ENCODE results near the gene STX18. TPM values are rescaled to one million over a fixed set of nuclear protein-coding genes. Genes with fewer than 3 reads are reported as not detected.

STX18 gene
- total RNA-seq, 1 experiment from 2014 or later = 20.9 TPM

- Mint-ChIP-seq H3K9me3 (peaks cover 9 to 10% of the 10 kb centered on the region in 2 experiments; a peak in 4 of 5 replicates), H3K4me3 (no peak overlapping the region), H3K27me3 (ENCODE audit: low read depth) (peaks cover 3% of the 10 kb centered on the region), H3K36me3 (ENCODE audit: insufficient read depth in 1 of 3, low read depth in 3 of 3) (peaks cover 5 to 11% (median 5%) of the 10 kb centered on the region in 3 experiments; a peak in 6 of 7 replicates), H3K4me1 (peaks cover 10 to 15% of the 10 kb centered on the region in 2 experiments), H3K27ac (no peak overlapping the region)
- H3K4ac ChIP-seq (ENCODE audit: low read depth, low read length) = no peak overlapping the region
- H2AK5ac ChIP-seq (ENCODE audit: insufficient read length, low read length) = no peak overlapping the region
- no peak for TF ChIP-seq CTCF (conservative IDR thresholded peaks at IDR 0.05)
- no peak overlapping the region for H3K56ac ChIP-seq (ENCODE audit: insufficient read length, low read depth, low read length)
- H2AFZ ChIP-seq (ENCODE audit: low read length) = no peak overlapping the region
- H3T11ph ChIP-seq (ENCODE audit: low read length) = no peak overlapping the region
- no peak overlapping the region for H3K18ac ChIP-seq (ENCODE audit: insufficient read length, low read depth, low read length)
- no peak overlapping the region for H3K23ac ChIP-seq (ENCODE audit: insufficient read length, low read depth, low read length)
- H3K79me2 ChIP-seq (ENCODE audit: insufficient read depth, low read length) = no peaks in the 10 kb centered on the region
- H4K5ac ChIP-seq (ENCODE audit: insufficient read length, low read depth, low read length) = no peak overlapping the region
- no peak for DNase-seq
- H4K91ac ChIP-seq (ENCODE audit: insufficient read length, low read depth, low read length) = no peak overlapping the region
- no peak overlapping the region for H2BK120ac ChIP-seq (ENCODE audit: low read depth, low read length, poor library complexity, severe bottlenecking)
- H3K79me1 ChIP-seq (ENCODE audit: insufficient read depth, low read depth, low read length, poor library complexity, severe bottlenecking) = peaks cover 3% of the 10 kb centered on the region
- H3K9me3 ChIP-seq (ENCODE audit: control insufficient read depth, low read depth, low read length) = no peaks in the 10 kb centered on the region
- no peaks in the 10 kb centered on the region for H4K20me1 ChIP-seq (ENCODE audit: control insufficient read depth, insufficient read depth, insufficient read length)
- no peak overlapping the region for H2BK5ac ChIP-seq (ENCODE audit: insufficient read length, low read length)
- no CpG with 5 or more reads among the region's 4 CpGs for WGBS (ENCODE audit: extremely low coverage, insufficient read length, low lambda C conversion rate)
- H3K9ac ChIP-seq (ENCODE audit: extremely low read depth, insufficient read length, low read length) = no peak overlapping the region
- H2BK20ac ChIP-seq (ENCODE audit: low read depth, low read length, poor library complexity, severe bottlenecking) = no peak overlapping the region
- no peak overlapping the region for H2BK12ac ChIP-seq (ENCODE audit: insufficient read length, low read depth, low read length)
- H3K4me2 ChIP-seq (ENCODE audit: insufficient read depth, insufficient read length, low read length) = no peak overlapping the region
- H4K8ac ChIP-seq (replicated peaks; ENCODE audit: insufficient read length, low read depth, low read length) = no peak overlapping the region
- H2BK15ac ChIP-seq (ENCODE audit: low read depth, low read length) = no peak overlapping the region
- no peaks in the 10 kb centered on the region; the same call in 1 of the 2 replicates for H3K4me1 ChIP-seq (ENCODE audit: insufficient read depth, low read length)
- no peaks in the 10 kb centered on the region for H3K27me3 ChIP-seq (ENCODE audit: insufficient read depth, low read length)
- H3K27ac ChIP-seq (ENCODE audit: insufficient read length, low read depth, low read length) = no peak overlapping the region
- no peak overlapping the region for H3K14ac ChIP-seq (ENCODE audit: insufficient read depth, low read length)
- H3K23me2 ChIP-seq (ENCODE audit: insufficient read length, low read depth, low read length, poor library complexity, severe bottlenecking) = no peaks in the 10 kb centered on the region
Measured at GRCh38 chr4:4583606-4584005, 41.8 kb upstream of the STX18 start.
